RWPE2 (cell line): ENCODE data around the gene ZFHX3.
A peak's percentile ranks its signal among the peaks of the same experiment; 100 is the strongest.

Source experiments
- ATAC-seq: fragments of 200-7000 bp; cut with Tn5 transposase; 3 replicates; pipeline ENCODE4 v1.9.1; 2021; ENCODE audit warnings: low read depth
- DNase-seq: peaks from one replicate; pipeline ENCODE4 v3.0.0-alpha.2; 2020; ENCODE audit warnings: low spot score
- H3K27ac ChIP-seq: fragments of 450-650 bp; 2 replicates; pipeline ENCODE4 v1.5.1; 2017; ENCODE audit warnings: mild to moderate bottlenecking; ENCODE audit not compliant: poor library complexity, severe bottlenecking
- H3K27me3 ChIP-seq: fragments of 250-450 bp; sonication (Bioruptor Pico); 2 replicates; pipeline ENCODE4 v1.5.1; 2021; ENCODE audit warnings: mild to moderate bottlenecking, moderate library complexity; ENCODE audit not compliant: insufficient read depth, poor library complexity, severe bottlenecking
- H3K36me3 ChIP-seq: fragments of 250-450 bp; sonication (Bioruptor Pico); 2 replicates; pipeline ENCODE4 v1.5.1; 2020; ENCODE audit warnings: low read depth, mild to moderate bottlenecking, moderate library complexity
- H3K4me1 ChIP-seq: fragments of 250-450 bp; sonication (Bioruptor Pico); 2 replicates; pipeline ENCODE4 v1.5.1; 2021; ENCODE audit warnings: mild to moderate bottlenecking, moderate library complexity; ENCODE audit not compliant: insufficient read depth, poor library complexity, severe bottlenecking
- H3K4me3 ChIP-seq: fragments of 250-450 bp; sonication (Bioruptor Pico); 2 replicates; pipeline ENCODE4 v1.5.1; 2021; ENCODE audit warnings: mild to moderate bottlenecking, moderate library complexity; ENCODE audit not compliant: severe bottlenecking
- H3K9me3 ChIP-seq: fragments of 250-450 bp; sonication (Bioruptor Pico); 2 replicates; pipeline ENCODE4 v1.5.1; 2021; ENCODE audit warnings: mild to moderate bottlenecking, moderate library complexity; ENCODE audit not compliant: severe bottlenecking
- TF ChIP-seq, protein P1 (sequence below): fragments of 450-650 bp; IDR thresholded peaks from one replicate; pipeline ENCODE4 v1.5.1; 2017; ENCODE audit warnings: mild to moderate bottlenecking, moderate library complexity; ENCODE audit not compliant: poor library complexity, severe bottlenecking

ZFHX3 gene

GRCh38 chr16:72938795-72939164 is 109.1 kb downstream of the ZFHX3 start:
- ATAC-seq (peak; percentile 68), DNase-seq (no peak)
- Histone ChIP-seq H3K4me3 (no peak overlapping the region), H3K36me3 (0 out of 2 replicates have a peak, but pooled peaks cover under 1% of the 10 kb centered on the region), H3K27ac (no peak overlapping the region), H3K4me1 (peaks cover 6% of the 10 kb centered on the region), H3K27me3 (no peaks in the 10 kb centered on the region), H3K9me3 (no peaks in the 10 kb centered on the region)
- TF ChIP-seq, protein P1, sequence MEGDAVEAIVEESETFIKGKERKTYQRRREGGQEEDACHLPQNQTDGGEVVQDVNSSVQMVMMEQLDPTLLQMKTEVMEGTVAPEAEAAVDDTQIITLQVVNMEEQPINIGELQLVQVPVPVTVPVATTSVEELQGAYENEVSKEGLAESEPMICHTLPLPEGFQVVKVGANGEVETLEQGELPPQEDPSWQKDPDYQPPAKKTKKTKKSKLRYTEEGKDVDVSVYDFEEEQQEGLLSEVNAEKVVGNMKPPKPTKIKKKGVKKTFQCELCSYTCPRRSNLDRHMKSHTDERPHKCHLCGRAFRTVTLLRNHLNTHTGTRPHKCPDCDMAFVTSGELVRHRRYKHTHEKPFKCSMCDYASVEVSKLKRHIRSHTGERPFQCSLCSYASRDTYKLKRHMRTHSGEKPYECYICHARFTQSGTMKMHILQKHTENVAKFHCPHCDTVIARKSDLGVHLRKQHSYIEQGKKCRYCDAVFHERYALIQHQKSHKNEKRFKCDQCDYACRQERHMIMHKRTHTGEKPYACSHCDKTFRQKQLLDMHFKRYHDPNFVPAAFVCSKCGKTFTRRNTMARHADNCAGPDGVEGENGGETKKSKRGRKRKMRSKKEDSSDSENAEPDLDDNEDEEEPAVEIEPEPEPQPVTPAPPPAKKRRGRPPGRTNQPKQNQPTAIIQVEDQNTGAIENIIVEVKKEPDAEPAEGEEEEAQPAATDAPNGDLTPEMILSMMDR, result no peak

DNA sequence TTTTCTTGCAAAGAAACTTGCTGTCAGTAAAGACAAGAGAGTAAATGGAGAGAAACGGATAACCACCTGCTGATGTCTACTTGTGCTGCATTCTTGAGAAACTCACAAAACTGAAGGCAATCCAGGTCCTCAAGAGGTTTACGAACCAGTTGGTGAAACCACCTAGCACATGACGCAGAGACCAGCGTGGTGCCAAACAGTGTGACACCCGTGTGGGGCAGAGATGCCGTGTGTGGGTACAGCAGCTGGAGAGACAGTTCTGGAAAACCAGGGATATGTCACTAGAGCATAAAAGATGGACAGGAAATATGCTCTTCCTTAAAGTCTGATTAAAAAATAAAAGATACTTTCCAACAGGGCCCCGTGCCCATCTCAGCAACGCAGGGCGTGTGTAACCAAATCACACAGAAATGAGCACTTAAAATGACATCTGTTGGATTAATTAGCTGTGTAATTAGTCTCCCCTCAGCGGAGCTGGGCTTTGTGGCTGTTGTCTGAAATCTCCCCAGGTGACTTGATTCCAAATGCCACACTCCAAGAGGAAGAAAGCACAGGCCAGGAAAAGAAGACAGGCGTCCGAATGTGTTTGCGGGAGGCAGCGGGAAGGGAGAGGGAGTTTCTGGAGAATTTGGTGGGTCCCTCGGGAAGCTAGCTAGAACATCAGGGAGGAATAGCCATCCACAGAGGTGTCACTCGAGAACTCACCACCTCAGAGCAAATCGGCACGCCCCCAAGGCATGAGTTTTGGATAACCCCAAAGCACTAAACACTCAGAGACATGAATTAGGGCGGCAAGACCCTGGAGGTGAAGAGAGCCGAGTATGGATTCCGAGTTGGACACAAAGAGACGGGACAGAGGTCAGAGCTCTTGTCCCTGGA is 109.8 kb downstream of the ZFHX3 start:
- TF ChIP-seq, protein P1, result no peak
- no peak overlapping the region for H3K27ac ChIP-seq

DNA sequence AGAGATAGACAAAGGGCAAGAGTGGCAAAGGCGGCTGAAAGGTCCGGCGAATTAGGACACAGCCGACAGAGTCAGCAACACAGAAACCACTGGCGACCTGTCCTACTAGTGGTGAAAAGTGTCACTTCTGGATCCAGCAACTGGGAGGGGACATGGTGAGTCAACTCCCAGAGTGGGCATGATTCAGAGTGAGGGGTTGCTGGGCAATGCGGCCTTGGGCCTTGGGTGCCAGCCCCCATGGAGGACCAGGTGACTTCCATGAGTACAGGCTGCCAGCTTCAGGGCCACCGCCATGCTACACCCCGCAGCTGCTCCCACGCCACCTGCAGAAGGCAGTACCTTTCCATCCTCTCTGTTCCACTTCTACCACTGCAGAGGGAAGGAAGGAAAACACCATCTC is 110.6 kb downstream of the ZFHX3 start:
- Histone ChIP-seq H3K27ac (no peak overlapping the region), H3K27me3 (no peaks in the 10 kb centered on the region), H3K4me1 (peaks cover 6% of the 10 kb centered on the region), H3K9me3 (no peaks in the 10 kb centered on the region), H3K4me3 (no peak overlapping the region), H3K36me3 (no peaks in the 10 kb centered on the region)
- ATAC-seq (no peak), DNase-seq (no peak)
- TF ChIP-seq, protein P1, result no peak

More for the DNA sequence above, 109.8 kb downstream of the ZFHX3 start:
- Histone ChIP-seq H3K9me3 (no peaks in the 10 kb centered on the region), H3K4me3 (no peak overlapping the region), H3K27me3 (no peaks in the 10 kb centered on the region), H3K4me1 (peaks cover 6% of the 10 kb centered on the region), H3K36me3 (no peaks in the 10 kb centered on the region)
- ATAC-seq, result no peak
- no peak for DNase-seq

DNA sequence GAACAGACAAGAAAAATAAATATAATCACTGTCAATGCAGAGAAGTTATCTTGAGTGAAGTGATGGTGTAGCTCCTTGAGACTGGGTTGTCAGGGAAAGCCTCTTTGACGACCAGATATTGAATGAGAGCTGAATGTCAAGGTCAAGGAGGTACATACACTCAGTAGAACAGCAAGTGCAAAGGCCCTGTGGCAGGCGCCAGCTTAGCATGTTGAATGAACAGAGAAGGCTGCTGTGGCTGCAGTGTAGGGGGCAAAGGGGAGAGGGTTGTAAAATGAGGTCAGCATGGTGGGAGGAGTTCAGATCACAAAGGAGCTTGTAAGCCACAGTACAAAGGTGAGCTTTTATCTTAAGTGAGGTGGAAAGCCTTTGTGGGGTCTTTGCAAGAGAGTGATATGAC is 111.5 kb downstream of the ZFHX3 start:
- Histone ChIP-seq H3K27ac (no peak overlapping the region), H3K36me3 (no peaks in the 10 kb centered on the region), H3K4me1 (peaks cover 13% of the 10 kb centered on the region), H3K9me3 (no peaks in the 10 kb centered on the region), H3K4me3 (no peak overlapping the region), H3K27me3 (no peaks in the 10 kb centered on the region)
- TF ChIP-seq, protein P1, result no peak
- DNase-seq, result no peak
- ATAC-seq, result no peak

DNA sequence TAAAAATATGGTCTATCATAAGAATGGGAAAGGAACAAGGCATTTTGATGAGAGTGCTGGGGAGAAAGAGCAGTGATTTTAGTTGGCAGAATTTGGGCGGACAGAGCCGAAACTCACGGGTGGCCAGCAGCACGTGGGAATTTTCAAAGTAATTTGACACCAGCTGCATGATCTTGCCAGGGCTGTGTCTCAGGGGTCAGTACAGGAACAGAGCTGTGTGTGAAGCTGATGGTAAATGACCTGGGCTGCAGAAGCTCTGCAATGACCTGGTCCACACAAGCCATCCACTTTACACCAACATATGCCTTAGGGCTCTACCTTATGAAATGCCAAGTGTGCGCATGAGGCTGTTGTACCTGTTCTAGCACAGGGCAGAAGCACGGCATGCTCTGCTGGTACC is 112.0 kb downstream of the ZFHX3 start:
- ATAC-seq, result no peak

More for the DNA sequence above, 112.0 kb downstream of the ZFHX3 start:
- no peaks in the 10 kb centered on the region for H3K27me3 ChIP-seq
- H3K4me3 ChIP-seq, result no peak overlapping the region
- TF ChIP-seq, protein P1, result no peak
- no peak for DNase-seq
- H3K9me3 ChIP-seq, result no peaks in the 10 kb centered on the region
- peaks cover 18% of the 10 kb centered on the region for H3K4me1 ChIP-seq
- no peak overlapping the region for H3K27ac ChIP-seq
- no peaks in the 10 kb centered on the region for H3K36me3 ChIP-seq
